Activated naive CD4-positive, alpha-beta T cell treated with anti-CD3 and anti-CD28 coated beads for 36 hours (primary cell): Measurements from ENCODE around the gene C19orf73. TPM values are rescaled to one million over a fixed set of nuclear protein-coding genes. Genes with fewer than 3 reads are reported as not detected.
"Not testable (repeated sequence)": the region's sequence is repeated elsewhere in the genome, so short reads cannot be mapped to it uniquely, and the experiment has no call there.

Source experiments
- CTCF ChIA-PET: fragments of 350-600 bp; sonication (Branson Sonifier 250); formaldehyde crosslinking; loops from one replicate; lab custom pipeline; 2021; ENCODE audit warnings: antibody characterized with exemption; lab: Charles Lee
- DNase-seq: peaks from one replicate; pipeline ENCODE4 v3.0.0-alpha.2; 2020
- H3K27ac Mint-ChIP-seq: one replicate; pipeline ENCODE4 v1.8.0; 2021; ENCODE audit warnings: mild to moderate bottlenecking, mixed read lengths
- H3K27me3 Mint-ChIP-seq: one replicate; pipeline ENCODE4 v1.8.0; 2021; ENCODE audit warnings: low read depth, mixed read lengths
- H3K36me3 Mint-ChIP-seq: one replicate; pipeline ENCODE4 v1.8.0; 2021; ENCODE audit warnings: low read depth, mixed read lengths
- H3K4me1 Mint-ChIP-seq: one replicate; pipeline ENCODE4 v1.8.0; 2021; ENCODE audit warnings: low read depth, mixed read lengths
- H3K4me3 Mint-ChIP-seq: one replicate; pipeline ENCODE4 v1.8.0; 2021; ENCODE audit warnings: mild to moderate bottlenecking, moderate library complexity, mixed read lengths
- H3K9me3 Mint-ChIP-seq: one replicate; pipeline ENCODE4 v1.8.0; 2021; ENCODE audit warnings: mixed read lengths
- intact Hi-C: fragments of 100-400 bp; cut with micrococcal nuclease; formaldehyde crosslinking; loops from one replicate; pipeline ENCODE4 v1.15.1; 2023
- total RNA-seq, 2 experiments: library from RNA; stranded (reverse); gene quantifications; one replicate each; pipeline ENCODE4 v1.2.3, GENCODE V29; 2021

C19orf73 gene
- total RNA-seq, 2 experiments from 2014 or later = 1.5 to 1.9 TPM

GRCh38 chr19:49127674-49128544 lies 9.0 kb upstream of the C19orf73 start:
- peak; percentile 98 for DNase-seq
- Mint-ChIP-seq H3K36me3 (no peaks in the 10 kb centered on the region), H3K4me1 (peaks cover 17% of the 10 kb centered on the region), H3K9me3 (no peaks in the 10 kb centered on the region), H3K4me3 (peak overlapping the region; percentile 94), H3K27ac (peak overlapping the region; percentile 74), H3K27me3 (no peaks in the 10 kb centered on the region)
- CTCF ChIA-PET = interaction anchor here (0.5 to 1.5 kb wide), 8 partner anchors 11 to 350 kb away, joined by 3 to 4 read pairs (median 3); partner anchors contain the start of genes CGB7, GYS1 and RUVBL2
- intact Hi-C loops = loop anchor here (1.0 kb wide), 2 partner anchors 9 to 43 kb away; partner anchors contain the start of genes C19orf73, PPFIA3 and SNRNP70

DNA sequence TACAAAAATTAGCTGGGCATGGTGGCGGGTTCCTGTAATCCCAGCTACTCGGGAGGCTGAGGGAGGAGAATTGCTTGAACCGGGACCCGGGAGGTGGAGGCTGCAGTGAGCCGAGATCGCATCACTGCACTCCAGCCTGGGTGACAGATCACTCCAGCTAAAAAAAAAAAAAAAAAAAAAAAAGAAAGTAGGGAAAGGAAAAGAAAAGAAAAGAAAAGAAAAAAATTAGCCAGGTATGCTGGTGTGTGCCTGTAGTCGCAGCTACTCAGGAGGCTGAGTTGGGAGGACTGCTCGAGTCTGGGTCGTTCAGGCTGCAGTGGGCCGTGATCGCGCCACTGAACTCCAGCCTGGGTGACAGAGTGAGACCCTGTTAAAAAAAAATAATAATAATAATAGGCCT lies 8.3 kb upstream of the C19orf73 start:
- DNase-seq, H3K27me3 Mint-ChIP-seq, H3K4me3 Mint-ChIP-seq, intact Hi-C loops, H3K9me3 Mint-ChIP-seq, H3K27ac Mint-ChIP-seq, H3K36me3 Mint-ChIP-seq: not testable (repeated sequence)
- H3K4me1 Mint-ChIP-seq = peaks cover 13% of the 10 kb centered on the region
- CTCF ChIA-PET = interaction anchor here (0.6 to 1.5 kb wide), 5 partner anchors 14 to 350 kb away, joined by 3 read pairs; partner anchors contain the start of gene CGB7

GRCh38 chr19:49126575-49126974 lies 7.6 kb upstream of the C19orf73 start:
- intact Hi-C loops = no loop called here
- peaks cover 13% of the 10 kb centered on the region for H3K4me1 Mint-ChIP-seq
- CTCF ChIA-PET = interaction anchor here (0.6 kb wide), 1 partner anchor 105 kb away, joined by 5 read pairs; no protein-coding TSS in a partner anchor
- H3K9me3 Mint-ChIP-seq = no peaks in the 10 kb centered on the region
- H3K27ac Mint-ChIP-seq = no peak overlapping the region
- DNase-seq = no peak
- H3K4me3 Mint-ChIP-seq = no peak overlapping the region
- no peaks in the 10 kb centered on the region for H3K36me3 Mint-ChIP-seq
- no peaks in the 10 kb centered on the region for H3K27me3 Mint-ChIP-seq

GRCh38 chr19:49125025-49125731 lies 6.2 kb upstream of the C19orf73 start:
- peaks cover 7% of the 10 kb centered on the region for H3K27me3 Mint-ChIP-seq
- H3K36me3 Mint-ChIP-seq = no peaks in the 10 kb centered on the region
- H3K4me1 Mint-ChIP-seq = peaks cover 21% of the 10 kb centered on the region
- no peak overlapping the region for H3K4me3 Mint-ChIP-seq
- H3K27ac Mint-ChIP-seq = no peak overlapping the region
- no peak for DNase-seq
- intact Hi-C loops = no loop called here
- CTCF ChIA-PET = interaction anchor here (1.3 kb wide), 1 partner anchor 27 kb away, joined by 4 read pairs; no protein-coding TSS in a partner anchor
- H3K9me3 Mint-ChIP-seq = no peaks in the 10 kb centered on the region

DNA sequence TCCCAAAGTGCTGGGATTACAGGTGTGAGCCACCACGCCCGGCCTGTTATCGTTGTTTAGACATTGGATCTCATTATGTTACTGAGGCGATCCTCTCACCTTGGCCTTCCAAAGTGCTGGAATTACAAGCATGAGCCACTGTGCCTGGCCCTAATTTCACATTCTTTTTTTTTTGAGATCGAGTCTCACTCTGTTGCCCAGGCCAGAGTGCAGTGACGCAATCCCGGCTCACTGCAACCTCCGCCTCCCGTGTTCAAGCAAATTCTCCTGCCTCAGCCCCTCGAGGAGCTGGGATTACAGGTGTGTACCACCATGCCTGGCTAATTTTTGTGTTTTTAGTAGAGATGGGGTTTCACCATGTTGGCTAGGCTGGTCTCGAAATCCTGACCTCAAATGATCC lies 4.3 kb upstream of the C19orf73 start:
- intact Hi-C loops, H3K27me3 Mint-ChIP-seq, DNase-seq, H3K9me3 Mint-ChIP-seq, H3K4me3 Mint-ChIP-seq, H3K27ac Mint-ChIP-seq, H3K36me3 Mint-ChIP-seq: not testable (repeated sequence)
- CTCF ChIA-PET = interaction anchor here (1.0 kb wide), 1 partner anchor 10 kb away, joined by 3 read pairs; no protein-coding TSS in a partner anchor
- peaks cover 19% of the 10 kb centered on the region for H3K4me1 Mint-ChIP-seq

- CTCF ChIA-PET = interaction anchor here (0.7 to 1.0 kb wide), 2 partner anchors 8 to 26 kb away, joined by 3 read pairs; no protein-coding TSS in a partner anchor
- not testable (repeated sequence) for H3K27ac Mint-ChIP-seq
Observed at GRCh38 chr19:49121841-49122240, 2.9 kb upstream of the C19orf73 start.

DNA sequence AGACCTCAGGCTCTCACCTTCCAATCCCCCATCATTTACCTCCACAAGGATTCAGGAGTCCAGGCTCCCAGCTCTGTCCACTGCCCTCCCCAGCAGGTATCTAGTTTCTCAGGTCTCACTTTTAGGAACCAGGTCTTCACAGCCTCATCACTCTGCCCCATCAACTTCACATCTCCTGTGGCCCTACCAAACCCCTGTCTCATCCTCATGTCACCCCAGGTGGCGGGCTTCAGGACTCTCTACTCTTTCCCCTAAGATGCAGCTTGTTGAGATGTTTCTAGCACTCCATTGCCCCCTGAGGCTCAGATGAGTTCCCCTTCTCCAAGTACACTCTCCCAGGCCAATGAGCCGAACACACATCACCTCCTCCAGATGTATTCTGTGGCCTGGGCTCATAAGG lies 1.9 kb upstream of the C19orf73 start:
- CTCF ChIA-PET = interaction anchor here (0.9 to 1.1 kb wide), 2 partner anchors 14 to 23 kb away, joined by 3 to 4 read pairs; no protein-coding TSS in a partner anchor
- DNase-seq = no peak
- H3K27ac Mint-ChIP-seq = no peak overlapping the region
- H3K4me3 Mint-ChIP-seq = peak overlapping the region; percentile 66
- H3K4me1 Mint-ChIP-seq = peaks cover 25% of the 10 kb centered on the region
- intact Hi-C loops = no loop called here
- H3K9me3 Mint-ChIP-seq = no peaks in the 10 kb centered on the region
- peaks cover 7% of the 10 kb centered on the region for H3K27me3 Mint-ChIP-seq
- H3K36me3 Mint-ChIP-seq = no peaks in the 10 kb centered on the region

More at GRCh38 chr19:49121841-49122240, 2.9 kb upstream of the C19orf73 start:
- DNase-seq, H3K27me3 Mint-ChIP-seq, H3K9me3 Mint-ChIP-seq, intact Hi-C loops, H3K36me3 Mint-ChIP-seq, H3K4me3 Mint-ChIP-seq: not testable (repeated sequence)
- H3K4me1 Mint-ChIP-seq = peaks cover 25% of the 10 kb centered on the region

GRCh38 chr19:49120325-49120683 lies 1.4 kb upstream of the C19orf73 start:
- DNase-seq = no peak
- H3K4me3 Mint-ChIP-seq = peak overlapping the region; percentile 66
- peaks cover 7% of the 10 kb centered on the region for H3K27me3 Mint-ChIP-seq
- no peaks in the 10 kb centered on the region for H3K36me3 Mint-ChIP-seq
- H3K27ac Mint-ChIP-seq = no peak overlapping the region
- peaks cover 26% of the 10 kb centered on the region for H3K4me1 Mint-ChIP-seq
- H3K9me3 Mint-ChIP-seq = no peaks in the 10 kb centered on the region
- intact Hi-C loops = no loop called here
- CTCF ChIA-PET = interaction anchor here (1.1 kb wide), 1 partner anchor 14 kb away, joined by 3 read pairs; no protein-coding TSS in a partner anchor

GRCh38 chr19:49119411-49120324 lies 725 bp upstream of the C19orf73 start, which contains the start of gene PPFIA3:
TSS of gene PPFIA3 (plus strand) at chr19:49119544. CDS start at chr19:49127874, 8,330 bp downstream.
- Mint-ChIP-seq H3K36me3 (no peaks in the 10 kb centered on the region), H3K27ac (peak within 1 kb of the TSS; percentile 86), H3K9me3 (no peaks in the 10 kb centered on the region), H3K4me3 (peak within 1 kb of the TSS; percentile 83), H3K4me1 (peaks cover 29% of the 10 kb centered on the region), H3K27me3 (peaks cover 7% of the 10 kb centered on the region)
- DNase-seq = no peak
- CTCF ChIA-PET = interaction anchor here (1.1 kb wide), 1 partner anchor 13 kb away, joined by 3 read pairs; no protein-coding TSS in a partner anchor
- intact Hi-C loops = loop anchor here (1.0 to 10.0 kb wide), 5 partner anchors 9 to 335 kb away; partner anchors contain the start of genes ALDH16A1, PIH1D1, PPP1R15A and SNRNP70

GRCh38 chr19:49117677-49118564 lies 1.0 kb downstream of the C19orf73 start:
- Mint-ChIP-seq H3K27ac (peak overlapping the region; percentile 86), H3K9me3 (no peaks in the 10 kb centered on the region), H3K4me3 (peak overlapping the region; percentile 83), H3K4me1 (peaks cover 38% of the 10 kb centered on the region), H3K27me3 (peaks cover 7% of the 10 kb centered on the region), H3K36me3 (no peaks in the 10 kb centered on the region)
- no peak for DNase-seq
- intact Hi-C loops = loop anchor here (2.0 to 10.0 kb wide), 3 partner anchors 33 to 337 kb away; partner anchors contain the start of genes ALDH16A1, PIH1D1 and PPP1R15A
- CTCF ChIA-PET = interaction anchor here (0.8 to 1.9 kb wide), 5 partner anchors 12 to 124 kb away, joined by 3 to 5 read pairs (median 4); partner anchors contain the start of genes GYS1 and RUVBL2
